NB4 (cell line): ENCODE results near the gene WDR36.

Experiments used
- CTCF ChIP-seq: IDR thresholded peaks from one replicate; pipeline ENCODE4 v1.5.1; 2012; ENCODE audit warnings: low read depth, low read length
- MAX ChIP-seq: IDR thresholded peaks from 2 replicates; pipeline ENCODE4 v1.6.1; 2011; ENCODE audit warnings: low read depth, low read length
- POLR2A ChIP-seq: IDR thresholded peaks from 2 replicates; pipeline ENCODE4 v1.6.1; 2011; ENCODE audit warnings: mild to moderate bottlenecking; ENCODE audit not compliant: insufficient read length; ENCODE audit errors: extremely low read depth

- TF ChIP-seq CTCF (no peak), POLR2A (no peak), MAX (no peak)
Observed at GRCh38 chr5:111134864-111135263, 42.7 kb downstream of the WDR36 start.
